ENCODE results near the gene EMILIN1.
A peak's percentile ranks its signal among the peaks of the same experiment; 100 is the strongest.

The EMILIN1 gene

GRCh38 chr2:27058210-27058609 lies 20.2 kb upstream of the EMILIN1 start:
- Histone ChIP-seq H3K27me3 (ENCODE audit: insufficient read depth, low read length) (no peaks in the 10 kb centered on the region), H3K9me3 (ENCODE audit: insufficient read depth, low read depth, low read length) (no peaks in the 10 kb centered on the region), H3K9ac (ENCODE audit: low read depth, low read length) (no peak overlapping the region), H3K27ac (ENCODE audit: low read depth, low read length) (no peak overlapping the region), H3K36me3 (ENCODE audit: insufficient read depth, low read length) (peaks cover 74% of the 10 kb centered on the region), H3K4me3 (ENCODE audit: low read length) (no peak overlapping the region), H3K4me1 (ENCODE audit: insufficient read depth, low read length) (no peaks in the 10 kb centered on the region)
- 92% methylated on average over 10 of the region's 10 CpGs for WGBS

GRCh38 chr2:27059141-27059820 lies 19.1 kb upstream of the EMILIN1 start:
- Histone ChIP-seq H3K4me1 (ENCODE audit: insufficient read depth, low read length) (no peaks in the 10 kb centered on the region), H3K9me3 (ENCODE audit: insufficient read depth, low read depth, low read length) (no peaks in the 10 kb centered on the region), H3K36me3 (ENCODE audit: insufficient read depth, low read length) (peaks cover 67% of the 10 kb centered on the region), H3K27ac (ENCODE audit: low read depth, low read length) (no peak overlapping the region), H3K4me3 (ENCODE audit: low read length) (no peak overlapping the region), H3K27me3 (ENCODE audit: insufficient read depth, low read length) (no peaks in the 10 kb centered on the region), H3K9ac (ENCODE audit: low read depth, low read length) (no peak overlapping the region)
- WGBS: 94% methylated on average over 15 of the region's 15 CpGs

GRCh38 chr2:27060323-27060722 lies 18.1 kb upstream of the EMILIN1 start:
- 98% methylated on average over 3 of the region's 3 CpGs for WGBS
- no peak overlapping the region for H3K9ac ChIP-seq (ENCODE audit: low read depth, low read length)
- H3K4me1 ChIP-seq (ENCODE audit: insufficient read depth, low read length): no peaks in the 10 kb centered on the region
- no peak overlapping the region for H3K27ac ChIP-seq (ENCODE audit: low read depth, low read length)
- H3K27me3 ChIP-seq (ENCODE audit: insufficient read depth, low read length): no peaks in the 10 kb centered on the region
- H3K36me3 ChIP-seq (ENCODE audit: insufficient read depth, low read length): peaks cover 62% of the 10 kb centered on the region
- H3K4me3 ChIP-seq (ENCODE audit: low read length): no peak overlapping the region
- H3K9me3 ChIP-seq (ENCODE audit: insufficient read depth, low read depth, low read length): no peaks in the 10 kb centered on the region

- Histone ChIP-seq H3K36me3 (ENCODE audit: insufficient read depth, low read length) (peaks cover 69% of the 10 kb centered on the region), H3K4me1 (ENCODE audit: insufficient read depth, low read length) (0 out of 2 replicates have a peak, but pooled peaks cover 2% of the 10 kb centered on the region), H3K27ac (ENCODE audit: low read depth, low read length) (no peak overlapping the region), H3K27me3 (ENCODE audit: insufficient read depth, low read length) (no peaks in the 10 kb centered on the region), H3K9ac (ENCODE audit: low read depth, low read length) (no peak overlapping the region), H3K9me3 (ENCODE audit: insufficient read depth, low read depth, low read length) (no peaks in the 10 kb centered on the region), H3K4me3 (ENCODE audit: low read length) (no peak overlapping the region)
- WGBS: 98% methylated on average over 3 of the region's 3 CpGs
These were observed 13.3 kb upstream of the EMILIN1 start for GRCh38 chr2:27065128-27065527.

GRCh38 chr2:27067385-27067784 lies 11.0 kb upstream of the EMILIN1 start:
- WGBS: 95% methylated on average over 5 of the region's 5 CpGs
- H3K36me3 ChIP-seq (ENCODE audit: insufficient read depth, low read length): peaks cover 63% of the 10 kb centered on the region
- no peaks in the 10 kb centered on the region for H3K9me3 ChIP-seq (ENCODE audit: insufficient read depth, low read depth, low read length)
- H3K27me3 ChIP-seq (ENCODE audit: insufficient read depth, low read length): no peaks in the 10 kb centered on the region
- H3K27ac ChIP-seq (ENCODE audit: low read depth, low read length): no peak overlapping the region
- H3K9ac ChIP-seq (ENCODE audit: low read depth, low read length): no peak overlapping the region
- no peak overlapping the region for H3K4me3 ChIP-seq (ENCODE audit: low read length)
- H3K4me1 ChIP-seq (ENCODE audit: insufficient read depth, low read length): peaks cover 9% of the 10 kb centered on the region; the same call in 1 of the 2 replicates

GRCh38 chr2:27069436-27069835 lies 9.0 kb upstream of the EMILIN1 start:
- WGBS: 96% methylated on average over 6 of the region's 6 CpGs
- H3K27me3 ChIP-seq (ENCODE audit: insufficient read depth, low read length): no peaks in the 10 kb centered on the region
- no peak overlapping the region for H3K27ac ChIP-seq (ENCODE audit: low read depth, low read length)
- no peaks in the 10 kb centered on the region for H3K9me3 ChIP-seq (ENCODE audit: insufficient read depth, low read depth, low read length)
- peaks cover 53% of the 10 kb centered on the region for H3K36me3 ChIP-seq (ENCODE audit: insufficient read depth, low read length)
- peaks cover 16% of the 10 kb centered on the region; the same call in 1 of the 2 replicates for H3K4me1 ChIP-seq (ENCODE audit: insufficient read depth, low read length)
- no peak overlapping the region for H3K4me3 ChIP-seq (ENCODE audit: low read length)
- H3K9ac ChIP-seq (ENCODE audit: low read depth, low read length): no peak overlapping the region

- Histone ChIP-seq H3K27ac (ENCODE audit: low read depth, low read length) (no peak overlapping the region), H3K4me3 (ENCODE audit: low read length) (peak overlapping the region; percentile 100), H3K4me1 (ENCODE audit: insufficient read depth, low read length) (peaks cover 16% of the 10 kb centered on the region; the same call in 1 of the 2 replicates), H3K36me3 (ENCODE audit: insufficient read depth, low read length) (peaks cover 50% of the 10 kb centered on the region), H3K9ac (ENCODE audit: low read depth, low read length) (peak overlapping the region; percentile 94; the same call in 1 of the 2 replicates), H3K9me3 (ENCODE audit: insufficient read depth, low read depth, low read length) (no peaks in the 10 kb centered on the region), H3K27me3 (ENCODE audit: insufficient read depth, low read length) (no peaks in the 10 kb centered on the region)
- 93% methylated on average over 7 of the region's 8 CpGs for WGBS
These were observed 8.3 kb upstream of the EMILIN1 start for GRCh38 chr2:27069961-27070618.

- H3K4me1 ChIP-seq (ENCODE audit: insufficient read depth, low read length): peaks cover 16% of the 10 kb centered on the region; the same call in 1 of the 2 replicates
- no peaks in the 10 kb centered on the region for H3K9me3 ChIP-seq (ENCODE audit: insufficient read depth, low read depth, low read length)
- H3K27ac ChIP-seq (ENCODE audit: low read depth, low read length): peak overlapping the region; percentile 81
- no peaks in the 10 kb centered on the region for H3K27me3 ChIP-seq (ENCODE audit: insufficient read depth, low read length)
- peak overlapping the region; percentile 100 for H3K4me3 ChIP-seq (ENCODE audit: low read length)
- H3K36me3 ChIP-seq (ENCODE audit: insufficient read depth, low read length): peaks cover 43% of the 10 kb centered on the region
- H3K9ac ChIP-seq (ENCODE audit: low read depth, low read length): peak overlapping the region; percentile 94
- 9% methylated on average over 11 of the region's 11 CpGs for WGBS
These were observed 7.7 kb upstream of the EMILIN1 start for GRCh38 chr2:27070653-27071276.

GRCh38 chr2:27071277-27071989 lies 7.0 kb upstream of the EMILIN1 start, which contains the start of gene OST4:
Gene OST4, minus strand, starts transcription at chr2:27071654.
- Histone ChIP-seq H3K27ac (ENCODE audit: low read depth, low read length) (peak within 1 kb of the TSS; percentile 92), H3K27me3 (ENCODE audit: insufficient read depth, low read length) (no peaks in the 10 kb centered on the region), H3K9me3 (ENCODE audit: insufficient read depth, low read depth, low read length) (no peaks in the 10 kb centered on the region), H3K36me3 (ENCODE audit: insufficient read depth, low read length) (peaks cover 39% of the 10 kb centered on the region), H3K9ac (ENCODE audit: low read depth, low read length) (peak within 1 kb of the TSS; percentile 94), H3K4me1 (ENCODE audit: insufficient read depth, low read length) (peaks cover 16% of the 10 kb centered on the region; the same call in 1 of the 2 replicates), H3K4me3 (ENCODE audit: low read length) (peak within 1 kb of the TSS; percentile 100)
- WGBS: under 1% methylated on average over 86 of the region's 86 CpGs

- 2% methylated on average over 31 of the region's 34 CpGs for WGBS
- peak overlapping the region; percentile 68 for H3K9ac ChIP-seq (ENCODE audit: low read depth, low read length)
- H3K36me3 ChIP-seq (ENCODE audit: insufficient read depth, low read length): peaks cover 34% of the 10 kb centered on the region
- H3K27ac ChIP-seq (ENCODE audit: low read depth, low read length): peak overlapping the region; percentile 92
- H3K4me1 ChIP-seq (ENCODE audit: insufficient read depth, low read length): peaks cover 16% of the 10 kb centered on the region; the same call in 1 of the 2 replicates
- H3K9me3 ChIP-seq (ENCODE audit: insufficient read depth, low read depth, low read length): no peaks in the 10 kb centered on the region
- H3K27me3 ChIP-seq (ENCODE audit: insufficient read depth, low read length): no peaks in the 10 kb centered on the region
- H3K4me3 ChIP-seq (ENCODE audit: low read length): peak overlapping the region; percentile 100
These were observed 6.2 kb upstream of the EMILIN1 start for GRCh38 chr2:27071990-27072830.
